Progenitor cell of endocrine pancreas (in vitro differentiated cells): ENCODE data around the gene CREB3L1. TPM values are rescaled to one million over a fixed set of nuclear protein-coding genes. Genes with fewer than 3 reads are reported as not detected.
A peak's percentile ranks its signal among the peaks of the same experiment; 100 is the strongest.

ENCODE experiments used
- DNase-seq: peaks from one replicate; pipeline ENCODE4 v3.0.0; 2021; ENCODE audit warnings: low spot score; ENCODE audit not compliant: unreplicated experiment
- H3K27ac Mint-ChIP-seq: 2 replicates; pipeline ENCODE4 v1.8.0; 2021; ENCODE audit warnings: mild to moderate bottlenecking, moderate library complexity, mixed read lengths
- H3K27me3 Mint-ChIP-seq: 2 replicates; pipeline ENCODE4 v1.8.0; 2021; ENCODE audit warnings: mixed read lengths
- H3K36me3 Mint-ChIP-seq: 2 replicates; pipeline ENCODE4 v1.8.0; 2022; ENCODE audit warnings: mixed read lengths; ENCODE audit not compliant: insufficient read depth
- H3K4me1 Mint-ChIP-seq: 2 replicates; pipeline ENCODE4 v1.8.0; 2021; ENCODE audit warnings: low read depth, mixed read lengths
- H3K4me3 Mint-ChIP-seq: 2 replicates; pipeline ENCODE4 v1.8.0; 2021; ENCODE audit warnings: low read depth, mild to moderate bottlenecking, moderate library complexity, mixed read lengths
- H3K9me3 Mint-ChIP-seq: 2 replicates; pipeline ENCODE4 v1.8.0; 2021; ENCODE audit warnings: low read depth, mixed read lengths
- CTCF ChIP-seq: fragments of 200-600 bp; sonication (generic); IDR thresholded peaks from one replicate; pipeline ENCODE4 v1.5.0; 2021; ENCODE audit warnings: antibody characterized with exemption, mild to moderate bottlenecking; ENCODE audit not compliant: unreplicated experiment
- total RNA-seq: library from RNA; stranded (reverse); gene quantifications from 2 replicates; pipeline ENCODE4 v1.2.1, GENCODE V29; 2021

CREB3L1 gene
- total RNA-seq, 1 donor from 2014 or later, result 9.6 TPM

GRCh38 chr11:46265764-46266163 lies 11.7 kb upstream of the CREB3L1 start:
- peaks cover 3% of the 10 kb centered on the region for H3K4me1 Mint-ChIP-seq
- no peak overlapping the region for H3K27ac Mint-ChIP-seq
- H3K27me3 Mint-ChIP-seq, result peaks cover 6% of the 10 kb centered on the region
- TF ChIP-seq CTCF, result no peak
- no peaks in the 10 kb centered on the region for H3K36me3 Mint-ChIP-seq
- H3K9me3 Mint-ChIP-seq, result no peaks in the 10 kb centered on the region
- no peak for DNase-seq
- H3K4me3 Mint-ChIP-seq, result no peak overlapping the region

GRCh38 chr11:46267930-46268329 lies 9.5 kb upstream of the CREB3L1 start:
- no peak for DNase-seq
- no peak overlapping the region for H3K4me3 Mint-ChIP-seq
- H3K4me1 Mint-ChIP-seq, result peaks cover 18% of the 10 kb centered on the region
- no peaks in the 10 kb centered on the region for H3K36me3 Mint-ChIP-seq
- no peak for TF ChIP-seq CTCF
- H3K9me3 Mint-ChIP-seq, result no peaks in the 10 kb centered on the region
- H3K27me3 Mint-ChIP-seq, result peaks cover 9% of the 10 kb centered on the region
- H3K27ac Mint-ChIP-seq, result no peak overlapping the region

GRCh38 chr11:46270684-46271083 lies 6.8 kb upstream of the CREB3L1 start:
- Mint-ChIP-seq H3K27ac (peak overlapping the region; percentile 75), H3K9me3 (no peaks in the 10 kb centered on the region), H3K4me1 (peaks cover 41% of the 10 kb centered on the region), H3K27me3 (peaks cover 5% of the 10 kb centered on the region), H3K36me3 (no peaks in the 10 kb centered on the region), H3K4me3 (no peak overlapping the region)
- no peak for TF ChIP-seq CTCF
- no peak for DNase-seq

GRCh38 chr11:46271407-46271806 lies 6.1 kb upstream of the CREB3L1 start:
- no peak for DNase-seq
- Mint-ChIP-seq H3K27ac (peak overlapping the region; percentile 75), H3K4me3 (no peak overlapping the region), H3K36me3 (no peaks in the 10 kb centered on the region), H3K27me3 (peaks cover 5% of the 10 kb centered on the region), H3K9me3 (no peaks in the 10 kb centered on the region), H3K4me1 (peaks cover 48% of the 10 kb centered on the region)
- no peak for TF ChIP-seq CTCF

GRCh38 chr11:46271875-46272815 lies 5.3 kb upstream of the CREB3L1 start:
- no peak for DNase-seq
- H3K9me3 Mint-ChIP-seq, result no peaks in the 10 kb centered on the region
- TF ChIP-seq CTCF, result no peak
- peak overlapping the region; percentile 74 for H3K27ac Mint-ChIP-seq
- peaks cover 5% of the 10 kb centered on the region for H3K27me3 Mint-ChIP-seq
- no peaks in the 10 kb centered on the region for H3K36me3 Mint-ChIP-seq
- peaks cover 51% of the 10 kb centered on the region for H3K4me1 Mint-ChIP-seq
- no peak overlapping the region for H3K4me3 Mint-ChIP-seq
